ENCODE data around the gene DLAT. TPM values are rescaled to one million over a fixed set of nuclear protein-coding genes. Genes with fewer than 3 reads are reported as not detected.

Gene DLAT
- total RNA-seq, result 35.1 TPM

GRCh38 chr11:112024773-112025678 lies at the start of gene DLAT:
TSS of gene DLAT (plus strand) at chr11:112025408. CDS start at chr11:112025473, 65 bp downstream.

DNA sequence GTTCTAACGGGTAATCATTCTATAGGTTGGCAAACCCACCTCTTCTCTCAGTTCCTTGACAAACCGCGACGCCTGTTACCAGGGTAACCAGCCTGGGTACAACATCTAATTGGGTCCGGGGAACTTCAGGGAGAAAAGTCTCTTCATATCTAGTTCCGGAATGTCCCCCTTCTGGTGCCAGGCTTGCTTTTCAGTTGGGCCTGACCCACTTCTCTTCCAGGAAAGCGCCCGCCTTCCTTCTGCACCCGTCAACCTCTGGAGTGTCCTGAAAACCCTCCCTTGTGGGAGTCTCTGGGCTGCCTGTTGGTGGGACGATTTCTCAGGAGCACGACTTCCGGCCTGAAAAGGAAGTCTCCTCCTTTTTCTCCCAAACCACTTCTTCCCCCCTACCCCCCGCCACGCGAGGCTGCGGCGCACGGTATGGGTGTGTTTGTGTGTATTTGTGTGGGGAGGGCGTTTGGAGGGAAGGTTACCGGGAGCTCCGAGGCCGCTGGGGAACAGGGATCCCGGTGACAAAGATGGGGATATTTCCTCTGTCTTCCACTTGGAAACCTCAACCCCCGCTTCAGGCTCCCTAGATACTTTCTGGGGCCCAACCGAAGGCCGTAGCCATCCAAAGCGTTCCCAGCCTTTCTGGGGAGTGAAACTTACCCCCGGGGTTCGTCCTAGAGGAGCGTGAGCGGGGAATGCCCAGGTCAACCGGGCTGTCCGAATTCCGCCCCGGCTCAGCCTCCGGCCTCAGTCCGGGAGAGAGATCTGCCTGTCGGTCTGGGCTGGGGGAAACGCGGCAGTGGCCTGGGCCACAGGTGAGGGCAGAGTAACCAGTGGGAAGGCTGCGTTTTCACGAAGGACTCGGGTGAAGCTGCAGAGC lies 49.0 kb downstream of the DLAT start, which contains the start of the genes NKAPD1 and PIH1D2:
Gene NKAPD1 (plus strand): TSS at position 359 of the 871 bp plus-strand sequence. CDS start 1,276 bp downstream, outside the sequence.
Gene PIH1D2 (minus strand): TSS at position 77 of the 871 bp plus-strand sequence. CDS start 843 bp downstream, outside the sequence.

DNA sequence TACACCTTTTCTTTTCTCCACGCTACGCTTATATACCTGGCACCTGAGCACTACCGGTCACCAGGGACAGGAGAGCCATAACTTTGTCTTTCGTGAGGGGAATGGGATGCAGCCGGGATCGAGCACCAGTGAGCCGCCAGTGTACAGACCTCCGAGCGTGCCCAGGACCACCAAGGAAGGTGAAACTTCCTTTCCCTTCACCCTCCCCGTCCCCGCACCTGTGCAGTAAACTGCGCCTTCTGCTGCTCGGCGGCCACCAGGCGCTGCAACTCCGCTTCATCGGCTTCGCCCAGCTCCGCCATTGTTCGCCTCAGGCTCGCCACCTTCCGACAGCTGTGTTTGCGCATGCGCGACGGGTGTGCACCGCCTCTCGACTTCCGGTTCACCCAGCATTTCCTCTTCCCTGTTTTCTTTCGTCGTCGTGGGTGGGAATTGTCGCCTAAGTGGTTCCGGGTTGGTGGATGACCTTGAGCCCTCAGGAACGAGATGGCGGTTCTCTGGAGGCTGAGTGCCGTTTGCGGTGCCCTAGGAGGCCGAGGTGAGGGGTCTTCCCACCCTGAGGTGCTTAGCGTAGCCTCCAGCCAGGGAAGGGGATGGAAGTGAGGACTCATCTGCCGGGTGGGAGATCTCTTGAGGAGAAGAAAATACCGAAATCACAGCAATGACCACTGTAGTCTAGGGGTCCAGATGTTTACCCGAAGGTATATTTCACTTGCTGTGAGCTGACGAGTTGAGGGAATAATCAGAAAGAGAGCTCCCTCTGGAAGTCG lies 61.4 kb downstream of the DLAT start, which contains the start of the genes SDHD and TIMM8B:
Gene SDHD (plus strand): TSS at position 452 of the 770 bp plus-strand sequence. CDS start 35 bp downstream, at position 487.
Gene TIMM8B (minus strand): TSS at position 335 of the 770 bp plus-strand sequence. CDS start 33 bp downstream, at position 302.

Other genes with a start within 250 kb of the DLAT start
- 67.5 TPM for gene ALG9, start 153.8 kb upstream of the DLAT start, total RNA-seq
- 4.9 TPM for gene FDXACB1, start 146.2 kb upstream of the DLAT start, total RNA-seq
- 14.3 TPM for gene CFAP68, start 145.9 kb upstream of the DLAT start, total RNA-seq
- 492 TPM for gene CRYAB, start 113.6 kb upstream of the DLAT start, total RNA-seq
- 1.9 TPM for gene HSPB2, start 112.7 kb upstream of the DLAT start, total RNA-seq
- gene C11orf52, start 106.5 kb upstream of the DLAT start, total RNA-seq, result 1.3 TPM
- 53.6 TPM for gene DIXDC1, start 88.1 kb upstream of the DLAT start, total RNA-seq
- 5.9 TPM for gene PIH1D2, start 48.6 kb downstream of the DLAT start, total RNA-seq
- gene NKAPD1, start 48.9 kb downstream of the DLAT start, total RNA-seq, result 31.3 TPM
- 48.8 TPM for gene TIMM8B, start 61.3 kb downstream of the DLAT start, total RNA-seq
- 70.3 TPM for gene SDHD, start 61.5 kb downstream of the DLAT start, total RNA-seq
- gene IL18, start 138.7 kb downstream of the DLAT start, total RNA-seq, result 4.4 TPM
- gene TEX12, start 142.0 kb downstream of the DLAT start, total RNA-seq, result 0.93 TPM
- 16.1 TPM for gene BCO2, start 150.1 kb downstream of the DLAT start, total RNA-seq
- gene PTS, start 201.0 kb downstream of the DLAT start, total RNA-seq, result 34.7 TPM
- not detected for gene PLET1, start 235.5 kb downstream of the DLAT start, total RNA-seq